WTC11 (cell line): Measurements from ENCODE around the gene HPCA. TPM values are rescaled to one million over a fixed set of nuclear protein-coding genes. Genes with fewer than 3 reads are reported as not detected.

Source experiments
- ATAC-seq: fragments of 200-7000 bp; cut with Tn5 transposase; 2 replicates; pipeline ENCODE4 v1.10.0; 2021; ENCODE audit warnings: mild to moderate bottlenecking, moderate library complexity
- CTCF ChIA-PET: fragments of 300-600 bp; sonication (Branson Sonifier 250); formaldehyde crosslinking; loops from one replicate; lab custom pipeline; 2021; ENCODE audit warnings: antibody characterized with exemption; lab: Charles Lee
- POLR2A ChIA-PET: fragments of 350-600 bp; sonication (Branson Sonifier 250); formaldehyde crosslinking; loops from one replicate; lab custom pipeline; 2021; ENCODE audit warnings: antibody characterized with exemption; lab: Charles Lee
- DNase-seq: peaks from one replicate; pipeline ENCODE4 v3.0.0; 2021; ENCODE audit warnings: low spot score
- H3K27ac Mint-ChIP-seq: 2 replicates; pipeline ENCODE4 v1.8.0; 2021; ENCODE audit warnings: mixed read lengths
- H3K27me3 Mint-ChIP-seq: 2 replicates; pipeline ENCODE4 v1.8.0; 2021; ENCODE audit warnings: low read depth, mild to moderate bottlenecking, moderate library complexity, mixed read lengths
- H3K36me3 Mint-ChIP-seq: 2 replicates; pipeline ENCODE4 v1.8.0; 2021; ENCODE audit warnings: mixed read lengths
- H3K4me1 Mint-ChIP-seq: 2 replicates; pipeline ENCODE4 v1.8.0; 2022; ENCODE audit warnings: mixed read lengths
- H3K4me3 Mint-ChIP-seq: 2 replicates; pipeline ENCODE4 v1.8.0; 2021; ENCODE audit warnings: mild to moderate bottlenecking, moderate library complexity, mixed read lengths
- H3K9me3 Mint-ChIP-seq: 2 replicates; pipeline ENCODE4 v1.8.0; 2021; ENCODE audit warnings: mixed read lengths
- HMGA2 ChIP-seq: fragments of 250-450 bp; sonication (Bioruptor Pico); IDR thresholded peaks from 2 replicates; pipeline ENCODE4 v1.4.0; 2021; ENCODE audit warnings: mild to moderate bottlenecking, moderate library complexity
- NR1H2 ChIP-seq: sonication (generic); formaldehyde crosslinking; IDR thresholded peaks from 2 replicates; pipeline ENCODE4 v1.9.0; 2021; ENCODE audit warnings: mild to moderate bottlenecking, moderate library complexity, missing genetic modification reagents
- NR2C2 ChIP-seq: sonication (generic); formaldehyde crosslinking; IDR thresholded peaks from 2 replicates; pipeline ENCODE4 v1.8.0; 2022; ENCODE audit warnings: mild to moderate bottlenecking, missing genetic modification reagents
- RORB ChIP-seq: fragments of 250-450 bp; sonication (Bioruptor Pico); IDR thresholded peaks from 2 replicates; pipeline ENCODE4 v1.9.0; 2021; ENCODE audit warnings: mild to moderate bottlenecking
- SMAD4 ChIP-seq: sonication (generic); formaldehyde crosslinking; IDR thresholded peaks from 2 replicates; pipeline ENCODE4 v1.8.0; 2022; ENCODE audit warnings: mild to moderate bottlenecking, missing genetic modification reagents
- TCF7 ChIP-seq: sonication (generic); formaldehyde crosslinking; IDR thresholded peaks from 2 replicates; pipeline ENCODE4 v1.8.0; 2022; ENCODE audit warnings: mild to moderate bottlenecking, low read depth, missing genetic modification reagents, moderate library complexity
- TEAD4 ChIP-seq: sonication (generic); formaldehyde crosslinking; IDR thresholded peaks from 2 replicates; pipeline ENCODE4 v1.8.0; 2022; ENCODE audit warnings: mild to moderate bottlenecking, missing genetic modification reagents
- TP53 ChIP-seq: sonication (generic); formaldehyde crosslinking; IDR thresholded peaks from 2 replicates; pipeline ENCODE4 v1.8.1; 2023; ENCODE audit warnings: mild to moderate bottlenecking, missing genetic modification reagents
- ZNF416 ChIP-seq: fragments of 250-450 bp; sonication (Bioruptor Pico); IDR thresholded peaks from 2 replicates; pipeline ENCODE4 v1.9.0; 2021; ENCODE audit warnings: mild to moderate bottlenecking, inconsistent platforms
- ZNF423 ChIP-seq: fragments of 250-450 bp; sonication (Bioruptor Pico); IDR thresholded peaks from 2 replicates; pipeline ENCODE4 v2.1.2; 2022; ENCODE audit warnings: mild to moderate bottlenecking, moderate library complexity
- total RNA-seq: library from RNA; stranded (reverse); gene quantifications from 3 replicates; pipeline ENCODE4 v1.2.3, GENCODE V29; 2021
- TF ChIP-seq, protein P1 (sequence below): sonication (generic); formaldehyde crosslinking; conservative IDR thresholded peaks from 2 replicates; pipeline ENCODE4 v1.8.1; 2022; ENCODE audit warnings: mild to moderate bottlenecking, missing genetic modification reagents
- TF ChIP-seq, protein P2 (sequence below): sonication (generic); formaldehyde crosslinking; IDR thresholded peaks from 2 replicates; pipeline ENCODE4 v1.8.1; 2022; ENCODE audit warnings: mild to moderate bottlenecking, moderate library complexity, missing genetic modification reagents
- TF ChIP-seq, protein P3 (sequence below): sonication (generic); formaldehyde crosslinking; IDR thresholded peaks from 2 replicates; pipeline ENCODE4 v1.8.1; 2023; ENCODE audit warnings: mild to moderate bottlenecking, missing genetic modification reagents
- TF ChIP-seq, protein P4 (sequence below): sonication (generic); formaldehyde crosslinking; IDR thresholded peaks from 2 replicates; pipeline ENCODE4 v1.8.1; 2022; ENCODE audit warnings: low read depth, mild to moderate bottlenecking, moderate library complexity, missing genetic modification reagents, borderline replicate concordance
- TF ChIP-seq, protein P5 (sequence below): sonication (generic); formaldehyde crosslinking; IDR thresholded peaks from 2 replicates; pipeline ENCODE4 v1.8.1; 2023; ENCODE audit warnings: mild to moderate bottlenecking, missing genetic modification reagents, moderate library complexity
- TF ChIP-seq, protein P6 (sequence below): sonication (generic); formaldehyde crosslinking; IDR thresholded peaks from 2 replicates; pipeline ENCODE4 v1.8.1; 2022; ENCODE audit warnings: missing genetic modification reagents, borderline replicate concordance
- TF ChIP-seq, protein P7 (sequence below): fragments of 250-450 bp; sonication (Bioruptor Pico); conservative IDR thresholded peaks from 2 replicates; pipeline ENCODE4 v1.9.0; 2021; ENCODE audit warnings: mild to moderate bottlenecking
- TF ChIP-seq, protein P8 (sequence below): fragments of 250-450 bp; sonication (Bioruptor Pico); IDR thresholded peaks from 2 replicates; pipeline ENCODE4 v1.9.0; 2021; ENCODE audit warnings: mild to moderate bottlenecking

Gene HPCA
- total RNA-seq, 1 experiment from 2014 or later, result 1.9 TPM

DNA sequence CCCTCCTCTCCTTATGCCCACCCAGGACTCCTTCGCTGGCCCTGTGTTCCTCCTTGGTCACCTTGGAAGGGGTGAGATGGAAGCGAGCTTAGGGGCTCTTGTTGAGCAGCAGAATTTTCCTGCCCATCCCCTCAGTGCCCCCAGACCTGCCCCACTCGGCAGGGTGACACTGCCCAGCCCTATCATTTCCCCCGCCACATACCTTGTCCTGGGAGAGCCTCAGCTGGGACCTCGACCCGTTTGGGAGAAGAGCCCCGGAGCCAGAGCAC, 14.2 kb upstream of the HPCA start (continued):
- TF ChIP-seq, protein P1, sequence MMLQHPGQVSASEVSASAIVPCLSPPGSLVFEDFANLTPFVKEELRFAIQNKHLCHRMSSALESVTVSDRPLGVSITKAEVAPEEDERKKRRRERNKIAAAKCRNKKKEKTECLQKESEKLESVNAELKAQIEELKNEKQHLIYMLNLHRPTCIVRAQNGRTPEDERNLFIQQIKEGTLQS (CRISPR knock-in tag), result no peak
- TF ChIP-seq, protein P2, sequence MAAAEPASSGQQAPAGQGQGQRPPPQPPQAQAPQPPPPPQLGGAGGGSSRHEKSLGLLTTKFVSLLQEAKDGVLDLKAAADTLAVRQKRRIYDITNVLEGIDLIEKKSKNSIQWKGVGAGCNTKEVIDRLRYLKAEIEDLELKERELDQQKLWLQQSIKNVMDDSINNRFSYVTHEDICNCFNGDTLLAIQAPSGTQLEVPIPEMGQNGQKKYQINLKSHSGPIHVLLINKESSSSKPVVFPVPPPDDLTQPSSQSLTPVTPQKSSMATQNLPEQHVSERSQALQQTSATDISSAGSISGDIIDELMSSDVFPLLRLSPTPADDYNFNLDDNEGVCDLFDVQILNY (CRISPR knock-in tag), result no peak
- TF ChIP-seq, protein P3, sequence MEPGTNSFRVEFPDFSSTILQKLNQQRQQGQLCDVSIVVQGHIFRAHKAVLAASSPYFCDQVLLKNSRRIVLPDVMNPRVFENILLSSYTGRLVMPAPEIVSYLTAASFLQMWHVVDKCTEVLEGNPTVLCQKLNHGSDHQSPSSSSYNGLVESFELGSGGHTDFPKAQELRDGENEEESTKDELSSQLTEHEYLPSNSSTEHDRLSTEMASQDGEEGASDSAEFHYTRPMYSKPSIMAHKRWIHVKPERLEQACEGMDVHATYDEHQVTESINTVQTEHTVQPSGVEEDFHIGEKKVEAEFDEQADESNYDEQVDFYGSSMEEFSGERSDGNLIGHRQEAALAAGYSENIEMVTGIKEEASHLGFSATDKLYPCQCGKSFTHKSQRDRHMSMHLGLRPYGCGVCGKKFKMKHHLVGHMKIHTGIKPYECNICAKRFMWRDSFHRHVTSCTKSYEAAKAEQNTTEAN (CRISPR knock-in tag), result no peak
- TF ChIP-seq SMAD4 (CRISPR knock-in tag), result no peak

DNA sequence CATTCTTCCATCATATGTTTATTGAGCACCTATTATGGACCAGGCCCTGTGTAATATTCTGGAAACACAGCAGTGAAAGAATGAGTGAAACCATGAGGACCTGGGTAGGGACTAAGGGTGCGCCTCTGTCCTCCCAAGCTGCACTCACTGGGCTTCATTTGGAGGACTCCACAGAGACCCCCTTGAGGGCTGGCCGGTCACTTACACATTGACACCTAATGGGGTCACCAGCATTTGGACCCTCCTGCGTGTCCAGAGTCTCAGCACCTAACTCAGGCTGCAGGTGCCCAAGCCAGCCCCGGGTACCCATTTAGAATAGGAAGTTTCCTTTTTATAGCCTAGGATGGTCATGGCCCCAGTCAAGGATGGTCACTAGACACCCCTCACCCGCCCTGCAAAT, 12.8 kb upstream of the HPCA start:
- H3K9me3 Mint-ChIP-seq, result no peaks in the 10 kb centered on the region
- peaks cover 47% of the 10 kb centered on the region for H3K4me1 Mint-ChIP-seq
- ChIA-PET CTCF (interaction anchor here (0.6 to 4.6 kb wide), 17 partner anchors 9 to 353 kb away, joined by 3 to 45 read pairs (median 4); partner anchors contain the start of genes AZIN2 and HPCA), POLR2A (no interaction called here)
- peaks cover 32% of the 10 kb centered on the region for H3K27me3 Mint-ChIP-seq
- DNase-seq (no peak), ATAC-seq (no peak)
- no peak overlapping the region for H3K27ac Mint-ChIP-seq
- H3K36me3 Mint-ChIP-seq, result no peaks in the 10 kb centered on the region
- no peak overlapping the region for H3K4me3 Mint-ChIP-seq
- TF ChIP-seq ZNF423 (CRISPR knock-in tag) (no peak), RORB (CRISPR knock-in tag) (no peak), ZNF416 (no peak), NR1H2 (CRISPR knock-in tag) (no peak), TCF7 (CRISPR knock-in tag) (no peak)
- TF ChIP-seq, protein P4, sequence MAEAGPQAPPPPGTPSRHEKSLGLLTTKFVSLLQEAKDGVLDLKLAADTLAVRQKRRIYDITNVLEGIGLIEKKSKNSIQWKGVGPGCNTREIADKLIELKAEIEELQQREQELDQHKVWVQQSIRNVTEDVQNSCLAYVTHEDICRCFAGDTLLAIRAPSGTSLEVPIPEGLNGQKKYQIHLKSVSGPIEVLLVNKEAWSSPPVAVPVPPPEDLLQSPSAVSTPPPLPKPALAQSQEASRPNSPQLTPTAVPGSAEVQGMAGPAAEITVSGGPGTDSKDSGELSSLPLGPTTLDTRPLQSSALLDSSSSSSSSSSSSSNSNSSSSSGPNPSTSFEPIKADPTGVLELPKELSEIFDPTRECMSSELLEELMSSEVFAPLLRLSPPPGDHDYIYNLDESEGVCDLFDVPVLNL (CRISPR knock-in tag), result no peak
- TF ChIP-seq, protein P3 (CRISPR knock-in tag), result no peak

DNA sequence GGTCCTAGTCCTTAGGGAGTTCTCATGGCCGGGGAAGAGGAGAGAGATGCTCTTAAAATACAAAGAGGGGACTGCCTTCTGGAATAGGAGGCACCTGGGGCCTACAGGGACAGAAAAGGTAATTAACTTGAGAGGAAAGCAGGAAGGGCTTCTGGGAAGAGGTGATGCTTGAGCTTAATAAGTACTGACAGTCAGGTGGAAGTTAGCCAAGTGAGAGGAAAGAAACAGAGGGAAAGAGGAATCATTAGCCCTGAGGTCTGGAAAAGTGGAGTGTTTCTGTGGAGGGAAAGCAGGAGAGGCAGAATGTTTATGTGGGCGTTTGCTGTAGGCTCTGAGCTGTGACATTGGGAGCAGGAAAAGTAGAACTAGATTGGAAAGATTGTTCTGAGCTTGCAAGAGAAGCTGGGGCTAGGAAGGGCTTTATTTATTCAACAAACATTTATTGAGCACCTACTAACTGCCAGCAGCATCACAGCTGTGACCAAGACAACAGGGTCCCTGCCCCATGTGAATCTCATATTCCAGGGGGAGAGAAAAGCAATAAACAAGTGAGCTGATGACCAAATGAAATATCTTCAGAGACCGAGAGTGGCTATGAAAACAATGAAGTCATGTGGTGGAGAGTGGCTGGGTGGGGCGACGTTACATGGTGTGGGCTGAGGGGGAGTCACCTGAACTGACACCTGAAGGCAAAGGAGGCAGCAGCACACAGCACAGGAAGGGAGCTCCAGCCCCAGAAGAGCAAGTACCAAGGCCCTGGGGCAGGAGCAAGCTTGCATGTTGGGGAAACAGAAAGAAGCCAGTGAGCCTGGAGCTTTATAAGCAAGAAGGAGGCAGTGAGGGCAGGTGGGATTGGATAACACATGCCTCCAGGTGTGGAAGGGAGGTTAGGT, 11.2 kb upstream of the HPCA start:
- peaks cover 38% of the 10 kb centered on the region for H3K4me1 Mint-ChIP-seq
- POLR2A ChIA-PET, result no interaction called here
- peaks cover 17% of the 10 kb centered on the region for H3K27me3 Mint-ChIP-seq
- ATAC-seq (no peak), DNase-seq (no peak)
- H3K4me3 Mint-ChIP-seq, result peak overlapping the region; percentile 8; the same call in 1 of the 2 replicates
- H3K36me3 Mint-ChIP-seq, result no peaks in the 10 kb centered on the region
- CTCF ChIA-PET, result interaction anchor here (0.7 to 3.7 kb wide), 20 partner anchors 11 to 355 kb away, joined by 3 to 93 read pairs (median 4); partner anchors contain the start of genes HPCA and TMEM54
- no peaks in the 10 kb centered on the region for H3K9me3 Mint-ChIP-seq
- no peak overlapping the region for H3K27ac Mint-ChIP-seq
- no peak for TF ChIP-seq TCF7 (CRISPR knock-in tag)
- no peak for TF ChIP-seq HMGA2 (CRISPR knock-in tag)
- TF ChIP-seq, protein P5, sequence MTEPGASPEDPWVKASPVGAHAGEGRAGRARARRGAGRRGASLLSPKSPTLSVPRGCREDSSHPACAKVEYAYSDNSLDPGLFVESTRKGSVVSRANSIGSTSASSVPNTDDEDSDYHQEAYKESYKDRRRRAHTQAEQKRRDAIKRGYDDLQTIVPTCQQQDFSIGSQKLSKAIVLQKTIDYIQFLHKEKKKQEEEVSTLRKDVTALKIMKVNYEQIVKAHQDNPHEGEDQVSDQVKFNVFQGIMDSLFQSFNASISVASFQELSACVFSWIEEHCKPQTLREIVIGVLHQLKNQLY (CRISPR knock-in tag), result no peak
- TF ChIP-seq TP53 (CRISPR knock-in tag), result no peak
- TF ChIP-seq, protein P6, sequence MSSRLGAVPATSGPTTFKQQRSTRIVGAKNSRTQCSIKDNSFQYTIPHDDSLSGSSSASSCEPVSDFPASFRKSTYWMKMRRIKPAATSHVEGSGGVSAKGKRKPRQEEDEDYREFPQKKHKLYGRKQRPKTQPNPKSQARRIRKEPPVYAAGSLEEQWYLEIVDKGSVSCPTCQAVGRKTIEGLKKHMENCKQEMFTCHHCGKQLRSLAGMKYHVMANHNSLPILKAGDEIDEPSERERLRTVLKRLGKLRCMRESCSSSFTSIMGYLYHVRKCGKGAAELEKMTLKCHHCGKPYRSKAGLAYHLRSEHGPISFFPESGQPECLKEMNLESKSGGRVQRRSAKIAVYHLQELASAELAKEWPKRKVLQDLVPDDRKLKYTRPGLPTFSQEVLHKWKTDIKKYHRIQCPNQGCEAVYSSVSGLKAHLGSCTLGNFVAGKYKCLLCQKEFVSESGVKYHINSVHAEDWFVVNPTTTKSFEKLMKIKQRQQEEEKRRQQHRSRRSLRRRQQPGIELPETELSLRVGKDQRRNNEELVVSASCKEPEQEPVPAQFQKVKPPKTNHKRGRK, result no peak
- TF ChIP-seq, protein P7, sequence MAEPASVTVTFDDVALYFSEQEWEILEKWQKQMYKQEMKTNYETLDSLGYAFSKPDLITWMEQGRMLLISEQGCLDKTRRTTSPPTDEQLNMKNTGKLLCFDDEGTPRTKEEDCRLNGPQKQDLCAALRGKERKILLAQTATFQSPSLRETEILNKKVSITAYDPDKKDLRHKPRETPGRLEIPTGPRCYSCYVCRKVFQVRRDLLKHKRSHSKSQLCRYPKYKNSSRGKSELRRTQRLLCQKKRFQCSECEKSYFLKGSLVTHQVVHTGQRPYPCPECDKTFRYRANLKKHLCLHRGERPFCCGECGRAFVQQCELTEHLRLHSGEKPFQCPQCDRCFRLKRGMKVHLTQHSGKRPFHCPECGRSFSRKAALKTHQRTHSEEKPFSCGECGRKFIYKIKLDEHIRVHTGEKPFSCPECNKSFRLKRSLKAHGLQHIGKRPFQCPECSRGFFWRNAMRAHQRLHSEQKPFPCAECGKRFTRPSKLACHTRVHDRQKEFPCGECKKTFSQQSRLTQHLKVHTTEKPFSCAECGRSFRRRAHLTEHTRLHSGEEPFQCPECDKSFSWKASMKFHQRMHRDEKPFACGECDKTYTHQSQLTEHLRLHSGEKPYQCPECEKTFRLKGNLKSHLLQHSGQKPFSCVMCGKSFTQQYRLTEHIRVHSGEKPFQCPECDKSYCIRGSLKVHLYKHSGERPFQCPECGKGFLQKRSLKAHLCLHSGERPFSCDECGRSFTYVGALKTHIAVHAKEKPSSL (CRISPR knock-in tag), result no peak
- no peak for TF ChIP-seq TEAD4 (CRISPR knock-in tag)
- TF ChIP-seq, protein P8, sequence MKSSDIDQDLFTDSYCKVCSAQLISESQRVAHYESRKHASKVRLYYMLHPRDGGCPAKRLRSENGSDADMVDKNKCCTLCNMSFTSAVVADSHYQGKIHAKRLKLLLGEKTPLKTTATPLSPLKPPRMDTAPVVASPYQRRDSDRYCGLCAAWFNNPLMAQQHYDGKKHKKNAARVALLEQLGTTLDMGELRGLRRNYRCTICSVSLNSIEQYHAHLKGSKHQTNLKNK (CRISPR knock-in tag), result no peak
- no peak for TF ChIP-seq NR2C2
